PFSK-1 (cell line): ENCODE results near the gene DMKN.

Experiments
- POLR2AphosphoS5 ChIP-seq: IDR thresholded peaks from 2 replicates; pipeline ENCODE4 v1.6.1; 2012; ENCODE audit warnings: low read depth, mild to moderate bottlenecking, control low read depth, low read length, moderate library complexity
- SIN3A ChIP-seq: IDR thresholded peaks from 2 replicates; pipeline ENCODE4 v1.6.1; 2012; ENCODE audit warnings: mild to moderate bottlenecking, low read length, moderate library complexity, borderline replicate concordance; ENCODE audit not compliant: insufficient read depth
- TAF1 ChIP-seq: IDR thresholded peaks from 2 replicates; pipeline ENCODE4 v1.6.1; 2012; ENCODE audit warnings: low read length, control low read depth, borderline replicate concordance; ENCODE audit not compliant: insufficient read depth
- TF ChIP-seq, protein P1 (sequence below), 2 experiments: IDR thresholded peaks; 2 replicates each; pipeline versions ENCODE4 v1.6.1 to v1.8.0; 2011 to 2012; ENCODE audit warnings: low read depth in 2 of 2, low read length in 2 of 2, control low read depth in 1 of 2, inconsistent platforms in 1 of 2, mild to moderate bottlenecking in 1 of 2, moderate library complexity in 1 of 2; ENCODE audit not compliant: insufficient read depth in 1 of 2

GRCh38 chr19:35478794-35479677, 34.4 kb downstream of the DMKN start:
- TF ChIP-seq POLR2AphosphoS5 (no peak), SIN3A (no peak), TAF1 (no peak)
- TF ChIP-seq, protein P1, sequence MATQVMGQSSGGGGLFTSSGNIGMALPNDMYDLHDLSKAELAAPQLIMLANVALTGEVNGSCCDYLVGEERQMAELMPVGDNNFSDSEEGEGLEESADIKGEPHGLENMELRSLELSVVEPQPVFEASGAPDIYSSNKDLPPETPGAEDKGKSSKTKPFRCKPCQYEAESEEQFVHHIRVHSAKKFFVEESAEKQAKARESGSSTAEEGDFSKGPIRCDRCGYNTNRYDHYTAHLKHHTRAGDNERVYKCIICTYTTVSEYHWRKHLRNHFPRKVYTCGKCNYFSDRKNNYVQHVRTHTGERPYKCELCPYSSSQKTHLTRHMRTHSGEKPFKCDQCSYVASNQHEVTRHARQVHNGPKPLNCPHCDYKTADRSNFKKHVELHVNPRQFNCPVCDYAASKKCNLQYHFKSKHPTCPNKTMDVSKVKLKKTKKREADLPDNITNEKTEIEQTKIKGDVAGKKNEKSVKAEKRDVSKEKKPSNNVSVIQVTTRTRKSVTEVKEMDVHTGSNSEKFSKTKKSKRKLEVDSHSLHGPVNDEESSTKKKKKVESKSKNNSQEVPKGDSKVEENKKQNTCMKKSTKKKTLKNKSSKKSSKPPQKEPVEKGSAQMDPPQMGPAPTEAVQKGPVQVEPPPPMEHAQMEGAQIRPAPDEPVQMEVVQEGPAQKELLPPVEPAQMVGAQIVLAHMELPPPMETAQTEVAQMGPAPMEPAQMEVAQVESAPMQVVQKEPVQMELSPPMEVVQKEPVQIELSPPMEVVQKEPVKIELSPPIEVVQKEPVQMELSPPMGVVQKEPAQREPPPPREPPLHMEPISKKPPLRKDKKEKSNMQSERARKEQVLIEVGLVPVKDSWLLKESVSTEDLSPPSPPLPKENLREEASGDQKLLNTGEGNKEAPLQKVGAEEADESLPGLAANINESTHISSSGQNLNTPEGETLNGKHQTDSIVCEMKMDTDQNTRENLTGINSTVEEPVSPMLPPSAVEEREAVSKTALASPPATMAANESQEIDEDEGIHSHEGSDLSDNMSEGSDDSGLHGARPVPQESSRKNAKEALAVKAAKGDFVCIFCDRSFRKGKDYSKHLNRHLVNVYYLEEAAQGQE (IDR thresholded peaks at IDR 0.05; ENCODE audit: insufficient read depth in 1 of 2, low read depth in 2 of 2, low read length in 2 of 2) = no peak
